Measurements from ENCODE around the gene LORICRIN.

LORICRIN gene

DNA sequence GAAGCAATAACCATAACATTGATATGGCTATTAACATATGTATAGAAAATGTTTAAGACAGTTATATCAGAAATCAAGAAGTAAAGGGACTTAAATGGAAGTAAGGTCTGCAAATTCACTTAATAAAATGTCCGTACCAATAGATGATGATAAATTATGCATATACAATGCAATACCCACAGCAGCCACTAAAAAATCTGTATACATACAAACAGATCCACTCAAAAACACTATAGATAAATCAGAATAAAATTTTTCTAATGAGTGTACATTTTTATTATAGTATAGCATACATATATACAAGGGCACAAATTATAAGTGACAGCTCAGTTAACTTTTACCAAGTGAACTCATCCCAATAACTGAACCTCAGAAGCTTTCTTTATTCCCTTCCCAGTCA lies 6.0 kb downstream of the LORICRIN start:
- no CpG with 5 or more reads among the region's 1 CpG for WGBS, 2 experiments (ENCODE audit: insufficient coverage in 2 of 2)

DNA sequence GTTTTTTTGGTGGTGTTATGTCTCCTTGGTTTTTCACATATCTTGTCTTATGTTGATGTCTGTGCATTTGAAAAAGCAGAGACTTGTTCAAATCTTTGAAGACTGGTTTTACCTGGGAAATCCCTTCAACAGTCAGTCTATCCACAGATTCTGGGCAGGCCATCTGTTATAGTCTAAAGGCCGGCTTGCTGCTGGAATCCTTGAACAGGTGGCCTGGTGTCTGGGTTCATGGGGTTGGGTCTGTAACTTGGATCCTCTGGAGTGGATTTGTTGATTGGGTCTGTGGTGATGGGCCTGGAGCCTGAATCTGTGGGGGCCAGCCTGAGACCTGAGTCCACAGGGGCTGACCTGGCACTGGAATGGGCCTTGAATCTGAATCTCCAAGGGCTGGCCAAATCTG lies 12.2 kb downstream of the LORICRIN start:
- Histone ChIP-seq H3K4me3 (ENCODE audit: extremely low read depth, insufficient read depth, low read length, poor library complexity, severe bottlenecking) (no peak overlapping the region), H3K9me3 (ENCODE audit: control insufficient read depth, low read length) (no peaks in the 10 kb centered on the region), H3K36me3 (ENCODE audit: control insufficient read depth, insufficient read depth, low read length) (no peaks in the 10 kb centered on the region), H3K4me1 (ENCODE audit: control insufficient read depth, insufficient read depth, low read length, poor library complexity, severe bottlenecking) (no peaks in the 10 kb centered on the region), H3K27ac (ENCODE audit: low read depth, low read length, severe bottlenecking) (no peak overlapping the region)
- WGBS, 2 experiments (ENCODE audit: insufficient coverage in 2 of 2): 86% methylated on average over 1 of the region's 1 CpG; no CpG with 5 or more reads in 1 of the 2 experiments

More for the DNA sequence above, 6.0 kb downstream of the LORICRIN start:
- H3K4me3 ChIP-seq (ENCODE audit: extremely low read depth, insufficient read depth, low read length, poor library complexity, severe bottlenecking): no peak overlapping the region
- no peak overlapping the region for H3K27ac ChIP-seq (ENCODE audit: low read depth, low read length, severe bottlenecking)
- H3K4me1 ChIP-seq (ENCODE audit: control insufficient read depth, insufficient read depth, low read length, poor library complexity, severe bottlenecking): no peaks in the 10 kb centered on the region
- H3K36me3 ChIP-seq (ENCODE audit: control insufficient read depth, insufficient read depth, low read length): no peaks in the 10 kb centered on the region
- H3K9me3 ChIP-seq (ENCODE audit: control insufficient read depth, low read length): no peaks in the 10 kb centered on the region

DNA sequence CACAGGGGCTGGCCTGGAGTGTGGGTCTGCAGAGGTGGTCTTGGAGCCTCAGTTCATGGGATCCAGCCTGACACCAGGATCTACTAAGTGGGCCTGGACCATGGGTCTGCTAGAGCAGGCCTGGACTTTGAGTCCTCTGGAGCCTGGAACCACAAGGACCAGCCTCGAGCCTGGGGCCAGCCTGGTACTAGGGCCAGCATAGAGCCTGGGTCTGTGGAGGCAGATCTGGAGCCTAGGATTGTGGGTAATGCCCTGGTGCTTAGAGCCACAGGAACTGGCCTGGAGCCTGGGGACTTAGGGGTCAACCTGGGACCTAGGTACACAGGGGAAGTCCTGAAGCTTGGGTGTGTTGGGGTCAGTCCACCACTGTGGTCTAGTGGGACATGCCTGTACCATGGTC lies 12.7 kb downstream of the LORICRIN start:
- no peaks in the 10 kb centered on the region for H3K36me3 ChIP-seq (ENCODE audit: control insufficient read depth, insufficient read depth, low read length)
- WGBS, 2 experiments (ENCODE audit: insufficient coverage in 2 of 2): 73 to 86% methylated on average over 1 of the region's 1 CpG

DNA sequence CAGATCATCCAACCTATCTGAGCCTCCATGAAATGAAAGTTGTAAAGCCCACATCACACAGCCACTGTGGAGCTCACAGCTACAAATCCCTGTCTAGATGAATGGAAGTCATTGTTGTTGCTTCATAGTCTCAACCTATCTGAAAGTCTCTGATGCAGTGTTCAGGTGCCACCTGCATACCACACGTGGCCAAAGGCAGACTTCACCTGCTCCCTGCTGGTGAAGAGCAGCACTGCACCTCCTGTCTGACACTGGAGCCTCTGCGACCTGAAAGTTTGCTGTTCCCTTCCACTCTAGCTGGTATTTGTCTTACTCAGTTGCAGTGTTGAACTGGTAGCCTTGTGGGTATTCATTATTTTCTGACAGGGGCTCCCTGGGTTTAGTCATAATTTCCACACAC lies 18.4 kb downstream of the LORICRIN start:
- Histone ChIP-seq H3K4me1 (ENCODE audit: control insufficient read depth, insufficient read depth, low read length, poor library complexity, severe bottlenecking) (no peaks in the 10 kb centered on the region), H3K36me3 (ENCODE audit: control insufficient read depth, insufficient read depth, low read length) (no peaks in the 10 kb centered on the region), H3K4me3 (ENCODE audit: extremely low read depth, insufficient read depth, low read length, poor library complexity, severe bottlenecking) (no peak overlapping the region), H3K27ac (ENCODE audit: low read depth, low read length, severe bottlenecking) (no peak overlapping the region), H3K9me3 (ENCODE audit: control insufficient read depth, low read length) (no peaks in the 10 kb centered on the region)
- 14 to 34% methylated on average over 2 of the region's 2 CpGs for WGBS, 2 experiments (ENCODE audit: insufficient coverage in 2 of 2)

More for the DNA sequence above, 12.7 kb downstream of the LORICRIN start:
- no peak overlapping the region for H3K4me3 ChIP-seq (ENCODE audit: extremely low read depth, insufficient read depth, low read length, poor library complexity, severe bottlenecking)
- no peaks in the 10 kb centered on the region for H3K4me1 ChIP-seq (ENCODE audit: control insufficient read depth, insufficient read depth, low read length, poor library complexity, severe bottlenecking)
- no peaks in the 10 kb centered on the region for H3K9me3 ChIP-seq (ENCODE audit: control insufficient read depth, low read length)
- no peak overlapping the region for H3K27ac ChIP-seq (ENCODE audit: low read depth, low read length, severe bottlenecking)

DNA sequence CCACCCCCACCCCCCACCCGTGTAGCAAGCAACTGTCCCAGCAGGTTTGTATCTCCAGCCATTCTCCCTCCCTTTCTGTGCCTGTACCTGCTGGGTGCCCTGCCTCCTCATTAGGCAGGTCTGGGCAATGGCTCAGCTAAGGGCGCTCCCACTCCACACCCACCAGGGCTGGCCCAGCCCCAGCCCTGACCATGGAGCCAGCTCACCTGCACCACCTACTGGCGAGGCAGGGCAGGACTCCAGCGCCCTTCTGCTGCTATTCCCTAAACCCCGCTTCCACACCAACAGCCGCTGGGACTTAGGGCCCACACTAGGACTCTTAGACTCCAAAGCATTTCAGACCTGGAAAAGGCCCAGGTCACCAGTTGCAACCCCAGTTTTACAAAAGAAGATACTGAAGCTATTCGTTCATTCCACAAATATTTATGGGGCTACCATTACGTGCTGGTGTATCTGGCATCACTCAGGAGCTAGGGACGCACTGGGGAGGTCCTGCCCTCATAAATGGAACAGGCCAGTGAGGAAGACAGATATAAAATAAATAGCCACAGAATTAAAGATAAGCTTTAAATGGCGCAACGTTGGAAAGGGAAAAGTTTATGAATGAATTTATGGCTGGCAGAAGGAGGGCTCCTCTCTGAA lies 29.3 kb downstream of the LORICRIN start:
- H3K27ac ChIP-seq (ENCODE audit: low read depth, low read length, severe bottlenecking): no peak overlapping the region
- WGBS, 2 experiments (ENCODE audit: insufficient coverage in 2 of 2): 61 to 72% methylated on average over 3 to 7 of the region's 11 CpGs
- no peak overlapping the region for H3K4me3 ChIP-seq (ENCODE audit: extremely low read depth, insufficient read depth, low read length, poor library complexity, severe bottlenecking)
- no peaks in the 10 kb centered on the region for H3K36me3 ChIP-seq (ENCODE audit: control insufficient read depth, insufficient read depth, low read length)
- H3K9me3 ChIP-seq (ENCODE audit: control insufficient read depth, low read length): no peaks in the 10 kb centered on the region
- no peaks in the 10 kb centered on the region for H3K4me1 ChIP-seq (ENCODE audit: control insufficient read depth, insufficient read depth, low read length, poor library complexity, severe bottlenecking)

DNA sequence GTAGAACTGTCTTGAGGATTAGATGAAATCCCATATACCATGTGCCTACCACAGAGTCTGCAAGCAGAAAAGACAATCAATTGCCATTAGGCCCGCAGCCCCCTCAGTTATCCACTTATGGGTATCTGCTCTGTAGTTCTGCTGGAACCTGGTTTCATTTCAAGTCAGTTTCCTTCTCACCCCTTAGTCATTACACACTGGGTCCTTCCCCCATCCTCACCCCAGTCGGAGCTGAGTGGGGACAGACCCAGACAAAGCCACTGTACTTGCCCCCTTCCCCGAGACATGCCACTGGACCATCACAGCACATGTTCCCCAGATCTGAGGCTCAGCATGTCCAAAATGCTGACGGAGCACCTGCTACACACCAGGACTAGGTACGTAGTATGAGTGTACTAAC lies 32.0 kb downstream of the LORICRIN start:
- Histone ChIP-seq H3K27ac (ENCODE audit: low read depth, low read length, severe bottlenecking) (no peak overlapping the region), H3K4me1 (ENCODE audit: control insufficient read depth, insufficient read depth, low read length, poor library complexity, severe bottlenecking) (no peaks in the 10 kb centered on the region), H3K9me3 (ENCODE audit: control insufficient read depth, low read length) (no peaks in the 10 kb centered on the region), H3K4me3 (ENCODE audit: extremely low read depth, insufficient read depth, low read length, poor library complexity, severe bottlenecking) (no peak overlapping the region), H3K36me3 (ENCODE audit: control insufficient read depth, insufficient read depth, low read length) (no peaks in the 10 kb centered on the region)
- 91 to 100% methylated on average over 2 to 3 of the region's 5 CpGs for WGBS, 2 experiments (ENCODE audit: insufficient coverage in 2 of 2)

DNA sequence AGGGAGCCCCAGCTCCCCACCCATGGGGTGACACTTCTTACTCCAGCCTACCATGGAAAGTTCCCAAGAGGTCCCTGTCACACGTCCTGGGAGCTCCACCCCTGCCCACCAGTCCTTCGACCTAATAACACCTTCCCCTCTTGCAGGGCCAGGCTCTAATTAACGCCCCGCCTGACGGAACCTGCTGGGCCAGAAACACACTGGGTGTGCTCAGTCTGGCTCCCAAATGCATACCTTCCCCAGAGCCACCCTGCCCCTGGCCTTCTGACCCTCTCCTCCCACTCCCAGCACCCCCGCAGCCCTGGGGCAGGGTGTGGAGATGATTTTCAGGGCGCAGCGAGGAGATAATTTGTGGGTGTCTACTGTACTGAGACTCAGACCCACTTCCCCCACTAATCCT lies 32.7 kb downstream of the LORICRIN start:
- 73 to 79% methylated on average over 4 to 5 of the region's 8 CpGs for WGBS, 2 experiments (ENCODE audit: insufficient coverage in 2 of 2)
- Histone ChIP-seq H3K4me1 (ENCODE audit: control insufficient read depth, insufficient read depth, low read length, poor library complexity, severe bottlenecking) (no peaks in the 10 kb centered on the region), H3K9me3 (ENCODE audit: control insufficient read depth, low read length) (no peaks in the 10 kb centered on the region), H3K36me3 (ENCODE audit: control insufficient read depth, insufficient read depth, low read length) (no peaks in the 10 kb centered on the region), H3K27ac (ENCODE audit: low read depth, low read length, severe bottlenecking) (no peak overlapping the region), H3K4me3 (ENCODE audit: extremely low read depth, insufficient read depth, low read length, poor library complexity, severe bottlenecking) (no peak overlapping the region)

DNA sequence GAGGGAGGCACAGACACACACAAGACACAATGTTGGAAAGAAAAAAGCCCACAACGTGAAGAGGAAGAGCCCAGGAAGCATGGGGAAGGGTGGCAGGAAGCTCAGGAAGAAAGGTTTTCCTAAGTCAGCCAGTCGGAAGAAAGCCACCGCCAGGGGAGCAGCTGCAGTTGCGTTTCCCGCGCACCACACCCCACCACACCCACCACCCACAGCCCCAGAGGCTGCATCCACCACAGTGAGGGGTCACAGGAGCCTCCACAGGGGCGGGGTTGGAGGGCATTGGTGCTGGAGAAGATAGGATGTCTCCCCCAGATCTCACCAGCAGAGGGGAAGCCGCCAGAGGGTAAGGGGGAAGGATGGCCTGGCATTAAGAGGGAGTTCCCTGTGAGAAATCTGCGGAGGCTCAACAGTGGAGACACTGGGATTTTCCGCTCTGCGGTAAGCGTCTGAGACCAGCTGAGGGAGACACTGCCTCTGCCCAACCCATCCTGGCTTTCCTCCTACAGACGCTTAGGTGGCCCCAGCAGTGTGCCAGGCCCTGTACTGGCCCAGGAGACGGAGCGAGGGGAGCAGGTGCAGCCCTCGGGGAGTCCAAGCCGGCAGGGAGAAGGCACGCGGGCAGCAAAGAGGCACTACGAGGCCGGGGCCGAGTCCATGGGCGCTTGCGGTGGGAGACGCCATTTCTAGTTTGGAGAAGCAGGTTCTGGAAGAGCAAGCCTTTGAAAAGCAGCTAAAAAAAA lies 33.4 kb downstream of the LORICRIN start:
- no peaks in the 10 kb centered on the region for H3K36me3 ChIP-seq (ENCODE audit: control insufficient read depth, insufficient read depth, low read length)
- H3K4me1 ChIP-seq (ENCODE audit: control insufficient read depth, insufficient read depth, low read length, poor library complexity, severe bottlenecking): no peaks in the 10 kb centered on the region
- H3K27ac ChIP-seq (ENCODE audit: low read depth, low read length, severe bottlenecking): no peak overlapping the region
- 85 to 86% methylated on average over 19 of the region's 25 CpGs for WGBS, 2 experiments (ENCODE audit: insufficient coverage in 2 of 2)
- no peak overlapping the region for H3K4me3 ChIP-seq (ENCODE audit: extremely low read depth, insufficient read depth, low read length, poor library complexity, severe bottlenecking)
- H3K9me3 ChIP-seq (ENCODE audit: control insufficient read depth, low read length): no peaks in the 10 kb centered on the region

DNA sequence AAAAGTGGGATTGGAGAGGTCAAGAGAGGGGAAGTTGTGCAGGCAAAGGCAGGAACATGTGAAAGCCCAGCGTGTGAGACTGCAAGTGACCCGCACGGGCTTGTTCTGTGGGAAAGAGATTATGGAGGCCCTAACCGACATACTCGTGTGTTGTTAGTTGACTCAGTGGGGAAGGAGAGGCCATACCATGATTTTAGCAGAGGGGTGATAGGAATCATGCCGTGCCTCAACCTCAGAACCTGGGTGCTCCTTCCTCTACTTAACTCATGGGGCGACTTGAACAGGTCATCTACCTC lies 33.9 kb downstream of the LORICRIN start:
- H3K4me3 ChIP-seq (ENCODE audit: extremely low read depth, insufficient read depth, low read length, poor library complexity, severe bottlenecking): no peak overlapping the region
- no peak overlapping the region for H3K27ac ChIP-seq (ENCODE audit: low read depth, low read length, severe bottlenecking)
- no peaks in the 10 kb centered on the region for H3K9me3 ChIP-seq (ENCODE audit: control insufficient read depth, low read length)
- WGBS, 2 experiments (ENCODE audit: insufficient coverage in 2 of 2): 97 to 98% methylated on average over 3 to 7 of the region's 7 CpGs
- no peaks in the 10 kb centered on the region for H3K4me1 ChIP-seq (ENCODE audit: control insufficient read depth, insufficient read depth, low read length, poor library complexity, severe bottlenecking)
- no peaks in the 10 kb centered on the region for H3K36me3 ChIP-seq (ENCODE audit: control insufficient read depth, insufficient read depth, low read length)

DNA sequence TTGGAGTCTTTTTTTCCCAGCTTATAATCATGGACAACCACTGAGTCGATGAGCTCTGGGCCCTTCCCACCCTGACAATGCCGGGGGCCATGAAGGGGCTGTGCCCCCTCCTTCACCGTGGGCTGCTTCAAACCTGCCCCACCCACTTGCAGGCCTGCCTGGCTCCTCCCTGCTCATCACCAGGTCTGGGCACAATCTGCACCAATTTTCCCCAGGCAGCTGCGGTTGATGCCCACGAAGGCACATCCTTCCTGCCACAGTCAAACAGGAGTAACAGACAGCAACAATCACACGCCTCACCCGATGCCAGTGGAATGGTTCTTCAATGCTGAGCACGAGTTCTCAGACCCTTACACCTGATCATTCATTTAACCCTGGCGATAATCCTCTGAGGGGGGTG lies 34.4 kb downstream of the LORICRIN start:
- no peak overlapping the region for H3K27ac ChIP-seq (ENCODE audit: low read depth, low read length, severe bottlenecking)
- no peaks in the 10 kb centered on the region for H3K36me3 ChIP-seq (ENCODE audit: control insufficient read depth, insufficient read depth, low read length)
- no peaks in the 10 kb centered on the region for H3K9me3 ChIP-seq (ENCODE audit: control insufficient read depth, low read length)
- no peaks in the 10 kb centered on the region for H3K4me1 ChIP-seq (ENCODE audit: control insufficient read depth, insufficient read depth, low read length, poor library complexity, severe bottlenecking)
- H3K4me3 ChIP-seq (ENCODE audit: extremely low read depth, insufficient read depth, low read length, poor library complexity, severe bottlenecking): no peak overlapping the region
- 84 to 90% methylated on average over 5 to 6 of the region's 9 CpGs for WGBS, 2 experiments (ENCODE audit: insufficient coverage in 2 of 2)

DNA sequence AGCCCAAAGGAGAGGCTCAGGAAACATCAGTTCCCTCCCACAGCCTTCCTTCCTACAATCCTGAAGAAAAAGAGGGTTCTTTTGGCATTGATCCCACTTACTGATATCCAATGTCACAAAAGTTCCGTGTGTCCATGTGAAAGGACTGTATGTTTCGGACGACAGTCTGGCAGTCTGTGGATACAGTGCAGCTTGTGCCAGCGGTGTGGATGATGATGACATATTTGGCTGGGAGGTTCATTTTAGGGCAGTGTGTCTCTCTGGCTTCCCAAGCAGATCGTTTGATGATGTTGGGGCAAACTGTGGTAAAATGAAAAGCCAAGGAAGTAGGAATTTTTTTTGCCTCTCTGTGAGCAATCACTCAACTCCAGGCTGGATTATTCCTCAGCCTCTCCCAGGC lies 42.8 kb downstream of the LORICRIN start:
- WGBS, 2 experiments (ENCODE audit: insufficient coverage in 2 of 2): 89 to 92% methylated on average over 4 of the region's 5 CpGs
- Histone ChIP-seq H3K27ac (ENCODE audit: low read depth, low read length, severe bottlenecking) (no peak overlapping the region), H3K4me1 (ENCODE audit: control insufficient read depth, insufficient read depth, low read length, poor library complexity, severe bottlenecking) (no peaks in the 10 kb centered on the region), H3K9me3 (ENCODE audit: control insufficient read depth, low read length) (no peaks in the 10 kb centered on the region), H3K36me3 (ENCODE audit: control insufficient read depth, insufficient read depth, low read length) (no peaks in the 10 kb centered on the region), H3K4me3 (ENCODE audit: extremely low read depth, insufficient read depth, low read length, poor library complexity, severe bottlenecking) (no peak overlapping the region)

All from mesodermal cell (in vitro differentiated cells).